H1 (cell line): ENCODE measurements around the gene ADIRF. TPM values are rescaled to one million over a fixed set of nuclear protein-coding genes. Genes with fewer than 3 reads are reported as not detected.
A peak's percentile ranks its signal among the peaks of the same experiment; 100 is the strongest.

Experiments used
- CTCF ChIA-PET: fragments of 300-600 bp; sonication (Branson Sonifier 250); formaldehyde crosslinking; loops from one replicate; lab custom pipeline; 2021; ENCODE audit not compliant: partially characterized antibody; lab: Charles Lee
- POLR2A ChIA-PET: fragments of 300-600 bp; sonication (Branson Sonifier 250); formaldehyde crosslinking; loops from one replicate; lab custom pipeline; 2021; ENCODE audit warnings: inconsistent platforms; ENCODE audit not compliant: partially characterized antibody; lab: Charles Lee
- DNase-seq, 2 experiments: peaks; one replicate each; pipeline versions ENCODE4 v3.0.0 to v3.0.0-alpha.2; 2010 to 2022; ENCODE audit warnings: low spot score in 2 of 2, low read depth in 1 of 2, mixed read lengths in 1 of 2
- FAIRE-seq: peaks from 2 replicates; lab custom pipeline; 2011; peaks lifted over from hg19 to GRCh38; lab: Jason Lieb, UNC
- H2AFZ ChIP-seq: 2 replicates; pipeline ENCODE4 v1.8.1; 2012; ENCODE audit warnings: low read length, inconsistent platforms
- H2AK5ac ChIP-seq: 2 replicates; pipeline ENCODE4 v1.6.1; 2013; ENCODE audit warnings: low read depth, low read length
- H2BK120ac ChIP-seq: replicated peaks from 2 replicates; pipeline ENCODE3; 2013; ENCODE audit warnings: low read depth, low read length, inconsistent platforms
- H2BK12ac ChIP-seq: 2 replicates; pipeline ENCODE4 v1.6.1; 2013; ENCODE audit warnings: low read depth, low read length
- H2BK15ac ChIP-seq: 2 replicates; pipeline ENCODE4 v1.6.1; 2013; ENCODE audit warnings: low read length
- H2BK20ac ChIP-seq: 2 replicates; pipeline ENCODE4 v1.6.1; 2013; ENCODE audit warnings: low read length
- H2BK5ac ChIP-seq: 2 replicates; pipeline ENCODE4 v1.6.1; 2013; ENCODE audit warnings: low read depth, low read length
- H3K14ac ChIP-seq: 2 replicates; pipeline ENCODE4 v1.6.1; 2013; ENCODE audit warnings: inconsistent platforms; ENCODE audit not compliant: insufficient read length
- H3K18ac ChIP-seq: 2 replicates; pipeline ENCODE4 v1.6.1; 2013; ENCODE audit warnings: low read length; ENCODE audit errors: extremely low read depth
- H3K23ac ChIP-seq: 2 replicates; pipeline ENCODE4 v1.6.1; 2013; ENCODE audit warnings: inconsistent platforms; ENCODE audit not compliant: insufficient read length
- H3K23me2 ChIP-seq: 2 replicates; pipeline ENCODE4 v1.6.1; 2013; ENCODE audit warnings: low read depth, low read length
- H3K27ac ChIP-seq: 2 replicates; pipeline ENCODE4 v1.6.1; 2011; ENCODE audit warnings: low read depth, low read length, inconsistent platforms
- H3K27me3 ChIP-seq, 4 experiments: replicated peaks in 1 of 4; 1 replicate in 1 of 4; 2 replicates in 3 of 4; pipeline versions ENCODE4 v1.6.1 to v1.8.1; 2011 to 2013; ENCODE audit warnings: low read length in 3 of 4, mild to moderate bottlenecking in 3 of 4, inconsistent platforms in 2 of 4, mixed read lengths in 2 of 4, moderate library complexity in 1 of 4; ENCODE audit not compliant: control insufficient read depth in 3 of 4, insufficient read depth in 3 of 4; ENCODE audit errors: extremely low read depth in 1 of 4
- H3K36me3 ChIP-seq, 4 experiments: 2 replicates each; pipeline versions ENCODE4 v1.6.1 to v1.8.1; 2011 to 2013; ENCODE audit warnings: mild to moderate bottlenecking in 4 of 4, low read length in 3 of 4, moderate library complexity in 2 of 4, control low read depth in 1 of 4, inconsistent platforms in 1 of 4; ENCODE audit not compliant: insufficient read depth in 4 of 4, control insufficient read depth in 2 of 4
- H3K4ac ChIP-seq: replicated peaks from 2 replicates; pipeline ENCODE3; 2013; ENCODE audit warnings: low read length, low read depth, mixed read lengths, inconsistent platforms; ENCODE audit not compliant: insufficient read length
- H3K4me1 ChIP-seq, 4 experiments: replicated peaks in 1 of 4; 1 replicate in 1 of 4; 2 replicates in 3 of 4; pipeline versions ENCODE4 v1.6.1 to v1.8.1; 2011 to 2013; ENCODE audit warnings: low read length in 3 of 4, inconsistent platforms in 2 of 4, mixed read lengths in 1 of 4; ENCODE audit not compliant: insufficient read depth in 4 of 4, control insufficient read depth in 3 of 4
- H3K4me2 ChIP-seq, 2 experiments: 2 replicates each; pipeline versions ENCODE4 v1.6.1 to v1.8.1; 2011 to 2013; ENCODE audit warnings: low read depth in 2 of 2, low read length in 2 of 2, control low read depth in 1 of 2, inconsistent platforms in 1 of 2, mild to moderate bottlenecking in 1 of 2; ENCODE audit not compliant: insufficient read depth in 1 of 2
- H3K4me3 ChIP-seq, 4 experiments: fragments of 200-600, 300-600 bp in 1 of 4; sonication (generic), shearing (Covaris generic), sonication (Bioruptor Twin) in 1 of 4; 2 replicates each; pipeline versions ENCODE4 v1.5.1 to v1.8.1; 2011 to 2016; ENCODE audit warnings: low read length in 4 of 4, low read depth in 3 of 4, control low read depth in 2 of 4, inconsistent platforms in 2 of 4, mild to moderate bottlenecking in 2 of 4, mixed read lengths in 1 of 4, moderate library complexity in 1 of 4; ENCODE audit not compliant: insufficient read depth in 2 of 4; ENCODE audit errors: extremely low read depth in 1 of 4
- H3K56ac ChIP-seq: replicated peaks from 2 replicates; pipeline ENCODE3; 2013; ENCODE audit warnings: low read depth, mild to moderate bottlenecking, mixed read lengths, low read length, inconsistent platforms; ENCODE audit not compliant: insufficient read length
- H3K79me1 ChIP-seq: 2 replicates; pipeline ENCODE4 v1.6.1; 2013; ENCODE audit warnings: low read depth, low read length, control low read depth
- H3K79me2 ChIP-seq, 2 experiments: 2 replicates each; pipeline versions ENCODE4 v1.6.1 to v1.8.1; 2012 to 2013; ENCODE audit warnings: low read length in 2 of 2, mild to moderate bottlenecking in 2 of 2, inconsistent platforms in 1 of 2; ENCODE audit not compliant: insufficient read depth in 2 of 2, control insufficient read depth in 1 of 2
- H3K9ac ChIP-seq, 4 experiments: replicated peaks in 1 of 4; 1 replicate in 1 of 4; 2 replicates in 3 of 4; pipeline versions ENCODE4 v1.6.1 to v1.8.1; 2011 to 2013; ENCODE audit warnings: low read depth in 3 of 4, low read length in 3 of 4, control low read depth in 2 of 4, mild to moderate bottlenecking in 2 of 4, moderate library complexity in 2 of 4, inconsistent platforms in 1 of 4; ENCODE audit errors: extremely low read depth in 1 of 4
- H3K9me3 ChIP-seq, 2 experiments: 2 replicates each; pipeline versions ENCODE4 v1.6.1 to v1.8.1; 2012 to 2013; ENCODE audit warnings: mild to moderate bottlenecking in 2 of 2, moderate library complexity in 2 of 2, control low read depth in 1 of 2, inconsistent platforms in 1 of 2, low read depth in 1 of 2, low read length in 1 of 2, mixed read lengths in 1 of 2; ENCODE audit not compliant: insufficient read depth in 2 of 2
- H4K20me1 ChIP-seq, 2 experiments: replicated peaks in 1 of 2; 2 replicates each; pipeline versions ENCODE3 to v1.8.1; 2011 to 2013; ENCODE audit warnings: inconsistent platforms in 2 of 2, low read length in 2 of 2, mild to moderate bottlenecking in 1 of 2; ENCODE audit not compliant: insufficient read depth in 2 of 2, control insufficient read depth in 1 of 2
- H4K5ac ChIP-seq: 2 replicates; pipeline ENCODE4 v1.6.1; 2013; ENCODE audit warnings: low read length, low read depth, mixed read lengths, inconsistent platforms; ENCODE audit not compliant: insufficient read length
- H4K8ac ChIP-seq: 2 replicates; pipeline ENCODE4 v1.8.0; 2013; ENCODE audit warnings: mild to moderate bottlenecking, moderate library complexity, low read length, inconsistent platforms; ENCODE audit not compliant: insufficient read depth; ENCODE audit errors: extremely low read depth
- H4K91ac ChIP-seq: replicated peaks from 2 replicates; pipeline ENCODE3; 2013; ENCODE audit warnings: low read length, mixed read lengths, inconsistent platforms; ENCODE audit not compliant: insufficient read length
- BCL11A ChIP-seq, 2 experiments: IDR thresholded peaks; one replicate each; pipeline ENCODE4 v1.6.1; 2011; ENCODE audit warnings: low read depth in 2 of 2, low read length in 2 of 2, mild to moderate bottlenecking in 2 of 2
- CBX5 ChIP-seq: fragments of 300-800, 300-1000 bp; sonication (generic); IDR thresholded peaks from 2 replicates; pipeline ENCODE4 v1.7.1; 2016; ENCODE audit warnings: antibody characterized with exemption, low read length, low read depth
- CEBPB ChIP-seq: IDR thresholded peaks from 2 replicates; pipeline ENCODE4 v1.6.1; 2012; ENCODE audit warnings: low read depth, low read length
- CREB1 ChIP-seq: IDR thresholded peaks from 2 replicates; pipeline ENCODE4 v1.6.1; 2012; ENCODE audit warnings: inconsistent platforms
- FOSL1 ChIP-seq: IDR thresholded peaks from 2 replicates; pipeline ENCODE4 v1.6.1; 2011; ENCODE audit warnings: mild to moderate bottlenecking, low read depth, low read length, moderate library complexity; ENCODE audit not compliant: insufficient read depth
- KDM1A ChIP-seq: fragments of 200-600, 300-600 bp; sonication (generic); IDR thresholded peaks from 2 replicates; pipeline ENCODE4 v1.7.1; 2016; ENCODE audit warnings: mild to moderate bottlenecking, low read length, borderline replicate concordance
- RNF2 ChIP-seq: fragments of 200-900, 300-1000 bp; sonication (generic); IDR thresholded peaks from 2 replicates; pipeline ENCODE4 v1.7.1; 2016; ENCODE audit warnings: borderline replicate concordance, low read depth, mild to moderate bottlenecking, antibody characterized with exemption, low read length; ENCODE audit not compliant: poor library complexity, severe bottlenecking; ENCODE audit errors: missing control alignments
- SUZ12 ChIP-seq: fragments of 200-600 bp; sonication (generic); IDR thresholded peaks from 2 replicates; pipeline ENCODE4 v1.6.1; 2012; ENCODE audit warnings: mild to moderate bottlenecking, inconsistent platforms, low read length, moderate library complexity, mixed read lengths
- polyA plus RNA-seq, 7 experiments: library from polyadenylated mRNA; depleted of rRNA in 3 of 7; stranded (reverse) in 5 of 7; unstranded in 2 of 7; fragments of >200 nt in 5 of 7; fragments of 200-250 nt in 2 of 7; gene quantifications; 1 replicate in 5 of 7; 2 replicates in 1 of 7; 4 replicates in 1 of 7; pipeline versions ENCODE4 v1.2.1 to v1.2.3, GENCODE V29; 2011 to 2013; ENCODE audit warnings: missing spikeins in 2 of 7, mixed read lengths in 2 of 7
- total RNA-seq: library from RNA; stranded (reverse); fragmentation: NEBNext Ultra II Directional; extraction: Animal tissue kit (Norgen Biotek cat#: 25700); gene quantifications from 2 replicates; pipeline ENCODE4 v1.2.1, GENCODE V29; 2021
- TF ChIP-seq, protein P1 (sequence below): IDR thresholded peaks from 2 replicates; pipeline ENCODE4 v1.6.1; 2012; ENCODE audit warnings: inconsistent platforms

ADIRF gene
- total and polyA plus RNA-seq, 2 of the 8 experiments (the other 6 are each of a cell fraction or from before 2014, with no cell fraction given): not detected

DNA sequence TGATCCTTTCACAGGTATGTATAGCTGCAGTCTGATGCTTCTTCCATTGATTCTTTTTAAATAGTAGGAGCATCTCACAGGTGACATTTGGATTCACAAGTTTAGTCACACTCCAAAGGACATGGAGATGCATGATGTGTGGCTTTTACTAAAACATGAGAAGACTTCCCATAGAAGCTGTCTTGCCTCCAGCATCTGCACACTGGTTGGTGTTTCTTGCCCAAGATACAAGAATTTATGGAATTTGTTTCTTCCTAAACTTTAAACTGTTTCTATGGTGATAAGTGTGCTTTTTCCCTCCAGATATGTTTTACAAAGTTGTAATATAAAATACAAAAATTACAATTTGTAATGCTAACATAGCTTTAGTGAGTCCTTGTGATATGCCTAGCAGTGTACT, 24.2 kb downstream of the ADIRF start:
- Histone ChIP-seq H4K91ac (no peak overlapping the region), H2BK15ac (no peak overlapping the region), H2AK5ac (no peak overlapping the region), H3K4ac (no peak overlapping the region), H2AFZ (no peak overlapping the region), H3K79me2 (no peaks in the 10 kb centered on the region), H3K23me2 (no peaks in the 10 kb centered on the region), H3K56ac (no peak overlapping the region), H3K4me3 (no peak overlapping the region), H3K36me3 (no peaks in the 10 kb centered on the region), H3K9me3 (no peaks in the 10 kb centered on the region), H3K27ac (no peak overlapping the region), H3K9ac (no peak overlapping the region), H3K14ac (no peak overlapping the region), H3K23ac (no peak overlapping the region), H4K20me1 (no peaks in the 10 kb centered on the region), H2BK12ac (no peak overlapping the region), H4K5ac (no peak overlapping the region), H4K8ac (no peak overlapping the region), H3K79me1 (no peaks in the 10 kb centered on the region), H3K18ac (no peak overlapping the region), H2BK5ac (no peak overlapping the region), H2BK120ac (no peak overlapping the region), H3K4me1 (no peaks in the 10 kb centered on the region), H2BK20ac (no peak overlapping the region), H3K27me3 (no peaks in the 10 kb centered on the region), H3K4me2 (no peak overlapping the region)
- FAIRE-seq (peak; percentile 19), DNase-seq (no peak)
- TF ChIP-seq SUZ12 (no peak), CREB1 (no peak), BCL11A (IDR thresholded peaks at IDR 0.05; ENCODE audit: low read depth in 2 of 2, low read length in 2 of 2) (no peak), KDM1A (no peak), CEBPB (no peak), FOSL1 (no peak), RNF2 (no peak), CBX5 (no peak)
- TF ChIP-seq, protein P1, sequence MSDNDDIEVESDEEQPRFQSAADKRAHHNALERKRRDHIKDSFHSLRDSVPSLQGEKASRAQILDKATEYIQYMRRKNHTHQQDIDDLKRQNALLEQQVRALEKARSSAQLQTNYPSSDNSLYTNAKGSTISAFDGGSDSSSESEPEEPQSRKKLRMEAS: no peak
- CTCF ChIA-PET: interaction anchor here (1.3 to 2.1 kb wide), 2 partner anchors 18 to 47 kb away, joined by 3 to 11 read pairs; no protein-coding TSS in a partner anchor
- POLR2A ChIA-PET: no interaction called here
